Nephron progenitor cell (in vitro differentiated cells): ENCODE data around the gene RPRD1B.

Source experiments
- DNase-seq: peaks from one replicate; pipeline ENCODE4 v3.0.0; 2021
- H3K27ac Mint-ChIP-seq: 2 replicates; pipeline ENCODE4 v1.8.0; 2021; ENCODE audit warnings: mild to moderate bottlenecking, moderate library complexity, mixed read lengths
- H3K27me3 Mint-ChIP-seq: 2 replicates; pipeline ENCODE4 v1.8.0; 2021; ENCODE audit warnings: mild to moderate bottlenecking, low read depth, mixed read lengths; ENCODE audit not compliant: poor library complexity
- H3K36me3 Mint-ChIP-seq: 2 replicates; pipeline ENCODE4 v1.8.0; 2021; ENCODE audit warnings: low read depth, mixed read lengths
- H3K4me1 Mint-ChIP-seq: 2 replicates; pipeline ENCODE4 v1.8.0; 2021; ENCODE audit warnings: mixed read lengths
- H3K4me3 Mint-ChIP-seq: 2 replicates; pipeline ENCODE4 v1.8.0; 2021; ENCODE audit warnings: mild to moderate bottlenecking, moderate library complexity, mixed read lengths
- H3K9me3 Mint-ChIP-seq: 2 replicates; pipeline ENCODE4 v1.8.0; 2021; ENCODE audit warnings: mild to moderate bottlenecking, moderate library complexity, mixed read lengths
- CTCF ChIP-seq: fragments of 200-600 bp; sonication (generic); IDR thresholded peaks from 2 replicates; pipeline ENCODE4 v1.5.0; 2021; ENCODE audit warnings: antibody characterized with exemption

The RPRD1B gene

GRCh38 chr20:38135651-38136420, 102.3 kb downstream of the RPRD1B start:
- Mint-ChIP-seq H3K27me3 (peaks cover 13% of the 10 kb centered on the region), H3K36me3 (no peaks in the 10 kb centered on the region), H3K4me1 (peaks cover 41% of the 10 kb centered on the region), H3K9me3 (no peaks in the 10 kb centered on the region), H3K4me3 (no peak overlapping the region), H3K27ac (no peak overlapping the region)
- DNase-seq: no peak
- TF ChIP-seq CTCF: no peak

GRCh38 chr20:38136421-38137245, 103.1 kb downstream of the RPRD1B start:
- TF ChIP-seq CTCF: no peak
- no peak for DNase-seq
- H3K36me3 Mint-ChIP-seq: no peaks in the 10 kb centered on the region
- peaks cover 48% of the 10 kb centered on the region for H3K4me1 Mint-ChIP-seq
- no peaks in the 10 kb centered on the region for H3K9me3 Mint-ChIP-seq
- no peak overlapping the region for H3K4me3 Mint-ChIP-seq
- H3K27ac Mint-ChIP-seq: no peak overlapping the region
- H3K27me3 Mint-ChIP-seq: peaks cover 13% of the 10 kb centered on the region

GRCh38 chr20:38137441-38138037, 104.0 kb downstream of the RPRD1B start:
- peaks cover 9% of the 10 kb centered on the region for H3K27me3 Mint-ChIP-seq
- H3K4me1 Mint-ChIP-seq: peaks cover 53% of the 10 kb centered on the region
- DNase-seq: no peak
- H3K27ac Mint-ChIP-seq: no peak overlapping the region
- H3K9me3 Mint-ChIP-seq: no peaks in the 10 kb centered on the region
- no peak for TF ChIP-seq CTCF
- H3K4me3 Mint-ChIP-seq: no peak overlapping the region
- H3K36me3 Mint-ChIP-seq: no peaks in the 10 kb centered on the region

GRCh38 chr20:38138086-38138778, 104.7 kb downstream of the RPRD1B start:
- Mint-ChIP-seq H3K4me3 (no peak overlapping the region), H3K36me3 (no peaks in the 10 kb centered on the region), H3K27me3 (peaks cover 7% of the 10 kb centered on the region), H3K9me3 (no peaks in the 10 kb centered on the region), H3K4me1 (peaks cover 59% of the 10 kb centered on the region), H3K27ac (no peak overlapping the region)
- no peak for TF ChIP-seq CTCF
- DNase-seq: no peak

GRCh38 chr20:38139156-38139912, 105.8 kb downstream of the RPRD1B start:
- DNase-seq: no peak
- Mint-ChIP-seq H3K36me3 (no peaks in the 10 kb centered on the region), H3K4me1 (peaks cover 61% of the 10 kb centered on the region), H3K9me3 (no peaks in the 10 kb centered on the region), H3K27me3 (peaks cover 7% of the 10 kb centered on the region), H3K4me3 (no peak overlapping the region), H3K27ac (peak overlapping the region; percentile 93)
- no peak for TF ChIP-seq CTCF
